A549 (cell line): ENCODE measurements around the gene PHACTR2. TPM values are rescaled to one million over a fixed set of nuclear protein-coding genes. Genes with fewer than 3 reads are reported as not detected.

Experiments used
- ATAC-seq, 2 experiments: fragments of 200-7000 bp in 1 of 2; fragments of >200 bp in 1 of 2; cut with Nextera tagmentation in 1 of 2; cut with Tn5 transposase in 1 of 2; 3 replicates each; pipeline versions ENCODE4 v1.8.0 to v1.9.1; 2018 to 2020; ENCODE audit warnings: mild to moderate bottlenecking in 1 of 2, moderate library complexity in 1 of 2
- CTCF ChIA-PET: fragments of 300-600 bp; sonication (Branson Sonifier 250); formaldehyde crosslinking; extraction: SDS; loops from one replicate; lab custom pipeline; 2021; ENCODE audit warnings: antibody characterized with exemption, inconsistent platforms; lab: Yijun Ruan, JAX
- POLR2A ChIA-PET: fragments of 350-600 bp; formaldehyde crosslinking; extraction: SDS; loops from one replicate; lab custom pipeline; 2021; ENCODE audit warnings: antibody characterized with exemption, inconsistent platforms; lab: Yijun Ruan, JAX
- DNase-seq, 2 experiments: peaks; one replicate each; pipeline versions ENCODE4 v3.0.0 to v3.0.0-alpha.2; 2011 to 2016; ENCODE audit warnings: low read depth in 1 of 2, low spot score in 1 of 2
- FAIRE-seq: peaks from 2 replicates; lab custom pipeline; 2011; peaks lifted over from hg19 to GRCh38; lab: Jason Lieb, UNC
- H3K27ac ChIP-seq, 2 experiments: fragments of >200 bp; sonication (Bioruptor Twin); formaldehyde crosslinking; 3 replicates each; pipeline ENCODE4 v1.5.1; 2016 to 2017
- H3K4me1 ChIP-seq: fragments of >200 bp; sonication (Bioruptor Twin); formaldehyde crosslinking; 3 replicates; pipeline ENCODE4 v1.6.1; 2016
- H3K4me2 ChIP-seq: fragments of >200 bp; sonication (Bioruptor Twin); formaldehyde crosslinking; 3 replicates; pipeline ENCODE4 v1.6.1; 2016
- H3K4me3 ChIP-seq: fragments of >200 bp; sonication (Bioruptor Twin); formaldehyde crosslinking; 3 replicates; pipeline ENCODE4 v1.5.1; 2016
- H3K9me3 ChIP-seq: fragments of >200 bp; sonication (Bioruptor Twin); formaldehyde crosslinking; 3 replicates; pipeline ENCODE4 v1.6.1; 2016
- CHD2 ChIP-seq: fragments of 150-350 bp; IDR thresholded peaks from 2 replicates; pipeline ENCODE4 v1.6.1; 2014; ENCODE audit warnings: low read length; ENCODE audit not compliant: partially characterized antibody
- ESRRA ChIP-seq: fragments of 150-350 bp; IDR thresholded peaks from 2 replicates; pipeline ENCODE4 v1.6.1; 2014; ENCODE audit warnings: mild to moderate bottlenecking, low read length, borderline replicate concordance
- FOSB ChIP-seq: fragments of 250-450 bp; sonication (Bioruptor Pico); IDR thresholded peaks from 2 replicates; pipeline ENCODE4 v1.5.0; 2020; ENCODE audit warnings: mild to moderate bottlenecking, moderate library complexity
- FOSL2 ChIP-seq, 2 experiments: fragments of 450-650 bp in 1 of 2; fragments of >200 bp in 1 of 2; sonication (Bioruptor Twin) in 1 of 2; formaldehyde crosslinking; IDR thresholded peaks; 2 replicates each; pipeline versions ENCODE4 v1.5.0 to v1.6.1; 2016 to 2020; ENCODE audit warnings: mild to moderate bottlenecking in 1 of 2, moderate library complexity in 1 of 2
- FOXS1 ChIP-seq: fragments of 250-450 bp; sonication (Bioruptor Pico); IDR thresholded peaks from 2 replicates; pipeline ENCODE4 v1.5.0; 2020; ENCODE audit warnings: mild to moderate bottlenecking, moderate library complexity
- GATA3 ChIP-seq: IDR thresholded peaks from 2 replicates; pipeline ENCODE4 v1.6.1; 2012; ENCODE audit warnings: borderline replicate concordance
- HDAC2 ChIP-seq: fragments of 200-600 bp; sonication (generic); IDR thresholded peaks from 2 replicates; pipeline ENCODE4 v1.6.1; 2016
- HEYL ChIP-seq: fragments of 250-450 bp; sonication (Bioruptor Pico); IDR thresholded peaks from 2 replicates; pipeline ENCODE4 v1.8.0; 2021; ENCODE audit warnings: mild to moderate bottlenecking, moderate library complexity
- HOXA7 ChIP-seq: fragments of 250-450 bp; sonication (Bioruptor Pico); IDR thresholded peaks from 2 replicates; pipeline ENCODE4 v1.5.0; 2020; ENCODE audit warnings: mild to moderate bottlenecking, moderate library complexity
- HOXB13 ChIP-seq: fragments of 250-450 bp; sonication (Bioruptor Pico); IDR thresholded peaks from 2 replicates; pipeline ENCODE4 v1.5.0; 2020; ENCODE audit warnings: low read depth, mild to moderate bottlenecking, moderate library complexity
- JUNB ChIP-seq: fragments of >200 bp; sonication (Bioruptor Twin); formaldehyde crosslinking; IDR thresholded peaks from 2 replicates; pipeline ENCODE4 v1.6.1; 2016
- KDM1A ChIP-seq: fragments of 200-600 bp; sonication (generic); IDR thresholded peaks from 2 replicates; pipeline ENCODE4 v1.6.1; 2016; ENCODE audit warnings: low read depth, mild to moderate bottlenecking
- KDM5A ChIP-seq: fragments of 200-600 bp; sonication (generic); IDR thresholded peaks from 2 replicates; pipeline ENCODE4 v1.6.1; 2016; ENCODE audit warnings: antibody characterized with exemption, mild to moderate bottlenecking
- MAZ ChIP-seq: fragments of 150-350 bp; IDR thresholded peaks from 2 replicates; pipeline ENCODE4 v1.6.1; 2014; ENCODE audit warnings: antibody characterized with exemption, low read depth, low read length, borderline replicate concordance
- NFE2L2 ChIP-seq: fragments of 150-350 bp; conservative IDR thresholded peaks from 2 replicates; pipeline ENCODE4 v1.6.1; 2014; ENCODE audit warnings: low read length
- NR3C1 ChIP-seq: fragments of >200 bp; sonication (Bioruptor Twin); formaldehyde crosslinking; IDR thresholded peaks from 3 replicates; pipeline ENCODE4 v1.6.1; 2017
- PHF8 ChIP-seq: fragments of 200-600 bp; sonication (generic); IDR thresholded peaks from 2 replicates; pipeline ENCODE4 v1.6.1; 2016; ENCODE audit warnings: low read depth, mild to moderate bottlenecking, antibody characterized with exemption, moderate library complexity, borderline replicate concordance
- RAD21 ChIP-seq, 2 experiments: fragments of >200 bp in 1 of 2; sonication (Bioruptor Twin) in 1 of 2; formaldehyde crosslinking in 1 of 2; IDR thresholded peaks in 1 of 2; conservative IDR thresholded peaks in 1 of 2; 2 replicates in 1 of 2; 3 replicates in 1 of 2; pipeline ENCODE4 v1.6.1; 2012 to 2018; ENCODE audit warnings: inconsistent platforms in 1 of 2
- RARB ChIP-seq: fragments of 250-450 bp; sonication (Bioruptor Pico); IDR thresholded peaks from 2 replicates; pipeline ENCODE4 v1.8.0; 2021; ENCODE audit warnings: mild to moderate bottlenecking, moderate library complexity
- RNF2 ChIP-seq: fragments of 200-600 bp; sonication (generic); IDR thresholded peaks from 2 replicates; pipeline ENCODE4 v1.6.1; 2016; ENCODE audit warnings: low read depth, mild to moderate bottlenecking, antibody characterized with exemption, moderate library complexity, borderline replicate concordance
- SREBF2 ChIP-seq: fragments of 450-650 bp; IDR thresholded peaks from 2 replicates; pipeline ENCODE4 v1.6.1; 2014; ENCODE audit warnings: mild to moderate bottlenecking, moderate library complexity
- TFCP2L1 ChIP-seq: fragments of 250-450 bp; sonication (Bioruptor Pico); IDR thresholded peaks from 2 replicates; pipeline ENCODE4 v1.5.0; 2021; ENCODE audit warnings: mild to moderate bottlenecking
- TP53 ChIP-seq: fragments of 250-450 bp; sonication (Bioruptor Pico); IDR thresholded peaks from 2 replicates; pipeline ENCODE4 v1.5.0; 2021; ENCODE audit warnings: mild to moderate bottlenecking, moderate library complexity
- ZFP36 ChIP-seq: fragments of 450-650 bp; IDR thresholded peaks from 2 replicates; pipeline ENCODE4 v1.6.1; 2014; ENCODE audit warnings: borderline replicate concordance; ENCODE audit not compliant: partially characterized antibody
- ZNF302 ChIP-seq: fragments of 250-450 bp; sonication (Bioruptor Pico); IDR thresholded peaks from 2 replicates; pipeline ENCODE4 v1.9.0; 2021; ENCODE audit warnings: inconsistent platforms, mild to moderate bottlenecking, moderate library complexity
- ZSCAN20 ChIP-seq: fragments of 250-450 bp; sonication (Bioruptor Pico); IDR thresholded peaks from 2 replicates; pipeline ENCODE4 v1.8.0; 2022; ENCODE audit warnings: mild to moderate bottlenecking, moderate library complexity
- WGBS: methylation state at CpG from one replicate; pipeline ENCODE4 v1.1.6; 2017; ENCODE audit errors: missing lambda C conversion rate; 5-methylcytosine and 5-hydroxymethylcytosine counted together
- polyA plus RNA-seq, 4 experiments: library from polyadenylated mRNA; depleted of rRNA in 3 of 4; stranded (reverse); fragments of >200 nt; fragmentation: RNase III in 1 of 4; extraction: RNeasy Plus Mini Kit Qiagen cat#74134 plus additional on column Dnase treatment in 1 of 4; gene quantifications; 2 replicates in 3 of 4; 3 replicates in 1 of 4; pipeline ENCODE4 v1.2.3, GENCODE V29; 2011 to 2017
- TF ChIP-seq, protein P1 (sequence below): fragments of >200 bp; sonication (Bioruptor Twin); formaldehyde crosslinking; IDR thresholded peaks from 2 replicates; pipeline ENCODE4 v1.6.1; 2016
- TF ChIP-seq, protein P2 (sequence below): fragments of >200 bp; sonication (Bioruptor Twin); formaldehyde crosslinking; IDR thresholded peaks from 3 replicates; pipeline ENCODE4 v1.5.1; 2016
- TF ChIP-seq, protein P3 (sequence below): fragments of 250-450 bp; sonication (Bioruptor Pico); IDR thresholded peaks from 2 replicates; pipeline ENCODE4 v1.5.0; 2020; ENCODE audit warnings: low read depth, mild to moderate bottlenecking, moderate library complexity
- TF ChIP-seq, protein P4 (sequence below): IDR thresholded peaks from 2 replicates; pipeline ENCODE4 v1.6.1; 2012; ENCODE audit warnings: low read depth, borderline replicate concordance
- TF ChIP-seq, protein P5 (sequence below): fragments of 200-600 bp; sonication (generic); IDR thresholded peaks from 2 replicates; pipeline ENCODE4 v1.6.1; 2016; ENCODE audit warnings: antibody characterized with exemption, mild to moderate bottlenecking, moderate library complexity
- TF ChIP-seq, protein P6 (sequence below): IDR thresholded peaks from 2 replicates; pipeline ENCODE4 v1.6.1; 2012

The PHACTR2 gene
- polyA plus RNA-seq, 2 of the 4 experiments (the other 2 are of a cell fraction): 2.5 to 10.4 TPM

DNA sequence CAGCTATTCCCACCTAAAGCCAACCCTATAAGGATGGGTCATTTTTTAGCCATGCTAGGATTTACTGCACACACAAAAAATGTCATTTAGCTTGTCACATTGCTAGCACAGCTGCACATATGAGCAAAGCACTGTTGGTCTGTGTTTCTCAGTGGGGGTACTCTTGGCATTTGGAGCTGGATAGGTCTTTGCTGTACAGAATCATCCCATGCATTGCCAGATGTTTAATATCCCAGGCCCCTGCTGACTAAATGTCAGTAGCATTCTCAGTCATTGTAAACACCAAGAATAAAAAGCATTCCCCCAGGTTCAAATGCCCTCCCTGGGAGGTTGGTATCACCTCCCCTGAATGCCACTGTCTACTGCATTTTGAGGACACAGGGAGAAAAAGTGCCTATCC lies 150.8 kb downstream of the PHACTR2 start:
- no peaks in the 10 kb centered on the region for H3K4me1 ChIP-seq
- ChIA-PET POLR2A (no interaction called here), CTCF (no interaction called here)
- FAIRE-seq (no peak), ATAC-seq (no peak), DNase-seq (no peak)
- no peak overlapping the region for H3K4me2 ChIP-seq
- H3K27ac ChIP-seq: no peak overlapping the region
- H3K4me3 ChIP-seq: no peak overlapping the region
- H3K9me3 ChIP-seq: no peaks in the 10 kb centered on the region
- TF ChIP-seq ESRRA (no peak), TP53 (CRISPR knock-in tag) (no peak), KDM1A (no peak), RARB (CRISPR knock-in tag) (no peak), HOXA7 (no peak), KDM5A (no peak), SREBF2 (no peak), ZFP36 (no peak), RAD21 (conservative IDR thresholded peaks at IDR 0.05 in 1 of 2, IDR thresholded peaks at IDR 0.05 in 1 of 2) (no peak), RNF2 (no peak), JUNB (no peak), FOSB (CRISPR knock-in tag) (no peak)
- TF ChIP-seq, protein P1, sequence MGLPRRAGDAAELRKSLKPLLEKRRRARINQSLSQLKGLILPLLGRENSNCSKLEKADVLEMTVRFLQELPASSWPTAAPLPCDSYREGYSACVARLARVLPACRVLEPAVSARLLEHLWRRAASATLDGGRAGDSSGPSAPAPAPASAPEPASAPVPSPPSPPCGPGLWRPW: no peak
- TF ChIP-seq, protein P2, sequence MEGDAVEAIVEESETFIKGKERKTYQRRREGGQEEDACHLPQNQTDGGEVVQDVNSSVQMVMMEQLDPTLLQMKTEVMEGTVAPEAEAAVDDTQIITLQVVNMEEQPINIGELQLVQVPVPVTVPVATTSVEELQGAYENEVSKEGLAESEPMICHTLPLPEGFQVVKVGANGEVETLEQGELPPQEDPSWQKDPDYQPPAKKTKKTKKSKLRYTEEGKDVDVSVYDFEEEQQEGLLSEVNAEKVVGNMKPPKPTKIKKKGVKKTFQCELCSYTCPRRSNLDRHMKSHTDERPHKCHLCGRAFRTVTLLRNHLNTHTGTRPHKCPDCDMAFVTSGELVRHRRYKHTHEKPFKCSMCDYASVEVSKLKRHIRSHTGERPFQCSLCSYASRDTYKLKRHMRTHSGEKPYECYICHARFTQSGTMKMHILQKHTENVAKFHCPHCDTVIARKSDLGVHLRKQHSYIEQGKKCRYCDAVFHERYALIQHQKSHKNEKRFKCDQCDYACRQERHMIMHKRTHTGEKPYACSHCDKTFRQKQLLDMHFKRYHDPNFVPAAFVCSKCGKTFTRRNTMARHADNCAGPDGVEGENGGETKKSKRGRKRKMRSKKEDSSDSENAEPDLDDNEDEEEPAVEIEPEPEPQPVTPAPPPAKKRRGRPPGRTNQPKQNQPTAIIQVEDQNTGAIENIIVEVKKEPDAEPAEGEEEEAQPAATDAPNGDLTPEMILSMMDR: no peak
- TF ChIP-seq, protein P3, sequence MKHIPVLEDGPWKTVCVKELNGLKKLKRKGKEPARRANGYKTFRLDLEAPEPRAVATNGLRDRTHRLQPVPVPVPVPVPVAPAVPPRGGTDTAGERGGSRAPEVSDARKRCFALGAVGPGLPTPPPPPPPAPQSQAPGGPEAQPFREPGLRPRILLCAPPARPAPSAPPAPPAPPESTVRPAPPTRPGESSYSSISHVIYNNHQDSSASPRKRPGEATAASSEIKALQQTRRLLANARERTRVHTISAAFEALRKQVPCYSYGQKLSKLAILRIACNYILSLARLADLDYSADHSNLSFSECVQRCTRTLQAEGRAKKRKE (CRISPR knock-in tag): no peak

DNA sequence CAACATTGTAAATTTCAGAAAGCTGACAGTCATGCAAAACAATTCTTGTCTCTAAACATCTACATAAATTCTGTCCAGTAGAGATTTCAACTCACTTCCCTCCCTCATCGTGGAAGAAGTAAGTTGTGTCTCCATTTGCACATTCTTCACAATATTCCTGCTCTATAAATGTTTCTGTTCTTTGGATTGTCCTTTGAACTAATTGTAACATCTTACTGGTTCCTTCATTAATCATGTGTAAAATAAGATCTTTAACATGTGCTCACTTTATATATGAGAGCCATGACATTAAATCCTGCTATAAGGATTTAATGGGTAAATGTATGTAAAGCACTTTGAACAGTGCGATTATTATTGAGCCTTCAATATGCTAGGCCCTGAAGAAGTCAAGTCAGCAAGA lies 158.4 kb downstream of the PHACTR2 start:
- no peak for ATAC-seq
- ChIA-PET POLR2A (no interaction called here), CTCF (interaction anchor here (0.8 kb wide), 1 partner anchor 15 kb away, joined by 3 read pairs; no protein-coding TSS in a partner anchor)
- 82% methylated on average over 2 of the region's 2 CpGs for WGBS
- H3K4me1 ChIP-seq: no peaks in the 10 kb centered on the region
- no peak overlapping the region for H3K27ac ChIP-seq
- no peak for DNase-seq
- no peaks in the 10 kb centered on the region for H3K9me3 ChIP-seq
- H3K4me3 ChIP-seq: no peak overlapping the region
- no peak for FAIRE-seq
- no peak overlapping the region for H3K4me2 ChIP-seq
- TF ChIP-seq, protein P4, sequence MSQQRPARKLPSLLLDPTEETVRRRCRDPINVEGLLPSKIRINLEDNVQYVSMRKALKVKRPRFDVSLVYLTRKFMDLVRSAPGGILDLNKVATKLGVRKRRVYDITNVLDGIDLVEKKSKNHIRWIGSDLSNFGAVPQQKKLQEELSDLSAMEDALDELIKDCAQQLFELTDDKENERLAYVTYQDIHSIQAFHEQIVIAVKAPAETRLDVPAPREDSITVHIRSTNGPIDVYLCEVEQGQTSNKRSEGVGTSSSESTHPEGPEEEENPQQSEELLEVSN: no peak
- no peak for TF ChIP-seq HDAC2
- no peak for TF ChIP-seq ZNF302 (CRISPR knock-in tag)
- no peak for TF ChIP-seq CHD2
- TF ChIP-seq, protein P5, sequence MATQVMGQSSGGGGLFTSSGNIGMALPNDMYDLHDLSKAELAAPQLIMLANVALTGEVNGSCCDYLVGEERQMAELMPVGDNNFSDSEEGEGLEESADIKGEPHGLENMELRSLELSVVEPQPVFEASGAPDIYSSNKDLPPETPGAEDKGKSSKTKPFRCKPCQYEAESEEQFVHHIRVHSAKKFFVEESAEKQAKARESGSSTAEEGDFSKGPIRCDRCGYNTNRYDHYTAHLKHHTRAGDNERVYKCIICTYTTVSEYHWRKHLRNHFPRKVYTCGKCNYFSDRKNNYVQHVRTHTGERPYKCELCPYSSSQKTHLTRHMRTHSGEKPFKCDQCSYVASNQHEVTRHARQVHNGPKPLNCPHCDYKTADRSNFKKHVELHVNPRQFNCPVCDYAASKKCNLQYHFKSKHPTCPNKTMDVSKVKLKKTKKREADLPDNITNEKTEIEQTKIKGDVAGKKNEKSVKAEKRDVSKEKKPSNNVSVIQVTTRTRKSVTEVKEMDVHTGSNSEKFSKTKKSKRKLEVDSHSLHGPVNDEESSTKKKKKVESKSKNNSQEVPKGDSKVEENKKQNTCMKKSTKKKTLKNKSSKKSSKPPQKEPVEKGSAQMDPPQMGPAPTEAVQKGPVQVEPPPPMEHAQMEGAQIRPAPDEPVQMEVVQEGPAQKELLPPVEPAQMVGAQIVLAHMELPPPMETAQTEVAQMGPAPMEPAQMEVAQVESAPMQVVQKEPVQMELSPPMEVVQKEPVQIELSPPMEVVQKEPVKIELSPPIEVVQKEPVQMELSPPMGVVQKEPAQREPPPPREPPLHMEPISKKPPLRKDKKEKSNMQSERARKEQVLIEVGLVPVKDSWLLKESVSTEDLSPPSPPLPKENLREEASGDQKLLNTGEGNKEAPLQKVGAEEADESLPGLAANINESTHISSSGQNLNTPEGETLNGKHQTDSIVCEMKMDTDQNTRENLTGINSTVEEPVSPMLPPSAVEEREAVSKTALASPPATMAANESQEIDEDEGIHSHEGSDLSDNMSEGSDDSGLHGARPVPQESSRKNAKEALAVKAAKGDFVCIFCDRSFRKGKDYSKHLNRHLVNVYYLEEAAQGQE: no peak
- no peak for TF ChIP-seq TFCP2L1 (CRISPR knock-in tag)
- no peak for TF ChIP-seq FOSL2 (IDR thresholded peaks at IDR 0.05)
- TF ChIP-seq FOSL2 (CRISPR knock-in tag; IDR thresholded peaks at IDR 0.05): no peak
- TF ChIP-seq, protein P6, sequence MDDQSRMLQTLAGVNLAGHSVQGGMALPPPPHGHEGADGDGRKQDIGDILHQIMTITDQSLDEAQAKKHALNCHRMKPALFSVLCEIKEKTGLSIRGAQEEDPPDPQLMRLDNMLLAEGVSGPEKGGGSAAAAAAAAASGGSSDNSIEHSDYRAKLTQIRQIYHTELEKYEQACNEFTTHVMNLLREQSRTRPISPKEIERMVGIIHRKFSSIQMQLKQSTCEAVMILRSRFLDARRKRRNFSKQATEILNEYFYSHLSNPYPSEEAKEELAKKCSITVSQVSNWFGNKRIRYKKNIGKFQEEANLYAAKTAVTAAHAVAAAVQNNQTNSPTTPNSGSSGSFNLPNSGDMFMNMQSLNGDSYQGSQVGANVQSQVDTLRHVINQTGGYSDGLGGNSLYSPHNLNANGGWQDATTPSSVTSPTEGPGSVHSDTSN: no peak
- TF ChIP-seq HOXB13 (CRISPR knock-in tag): no peak
- TF ChIP-seq ZSCAN20 (CRISPR knock-in tag): no peak
- TF ChIP-seq GATA3: no peak
- no peak for TF ChIP-seq SREBF2
- no peak for TF ChIP-seq MAZ
- TF ChIP-seq NFE2L2: no peak
- TF ChIP-seq NR3C1: no peak
- TF ChIP-seq FOXS1 (CRISPR knock-in tag): no peak
- TF ChIP-seq PHF8: no peak
- no peak for TF ChIP-seq HEYL (CRISPR knock-in tag)
- no peak for TF ChIP-seq ESRRA
